Measurements from ENCODE around the gene GFRA3.
A peak's percentile ranks its signal among the peaks of the same experiment; 100 is the strongest.

The GFRA3 gene

GRCh38 chr5:138246334-138246733 lies 28.1 kb downstream of the GFRA3 start:
- H3K36me3 ChIP-seq (ENCODE audit: control insufficient read depth in 1 of 2, insufficient read depth in 2 of 2, low read length in 2 of 2), result no peaks in the 10 kb centered on the region
- H3K4me3 ChIP-seq (ENCODE audit: low read depth in 1 of 2, low read length in 2 of 2), result no peak overlapping the region
- no peak overlapping the region for H3K27ac ChIP-seq (ENCODE audit: low read length)

GRCh38 chr5:138245717-138246116 lies 28.7 kb downstream of the GFRA3 start:
- no peak overlapping the region for H3K4me3 ChIP-seq (ENCODE audit: low read depth in 1 of 2, low read length in 2 of 2)
- H3K27ac ChIP-seq (ENCODE audit: low read length), result no peak overlapping the region
- no peaks in the 10 kb centered on the region for H3K9me3 ChIP-seq (ENCODE audit: control insufficient read depth in 1 of 2, low read length in 2 of 2)
- H3K36me3 ChIP-seq (ENCODE audit: control insufficient read depth in 1 of 2, insufficient read depth in 2 of 2, low read length in 2 of 2), result no peaks in the 10 kb centered on the region
- peaks cover 0 to 16% of the 10 kb centered on the region in 2 donors for H3K4me1 ChIP-seq (ENCODE audit: control insufficient read depth in 1 of 2, insufficient read depth in 2 of 2, low read length in 2 of 2)
- H3K27me3 ChIP-seq (ENCODE audit: low read depth, low read length), result peaks cover 9% of the 10 kb centered on the region

More at GRCh38 chr5:138246334-138246733, 28.1 kb downstream of the GFRA3 start:
- H3K4me1 ChIP-seq (ENCODE audit: control insufficient read depth in 1 of 2, insufficient read depth in 2 of 2, low read length in 2 of 2), result peaks cover 0 to 11% of the 10 kb centered on the region in 2 donors
- H3K27me3 ChIP-seq (ENCODE audit: low read depth, low read length), result peaks cover 3% of the 10 kb centered on the region
- H3K9me3 ChIP-seq (ENCODE audit: control insufficient read depth in 1 of 2, low read length in 2 of 2), result no peaks in the 10 kb centered on the region

GRCh38 chr5:138243794-138244193 lies 30.6 kb downstream of the GFRA3 start:
- no peak overlapping the region for H3K27ac ChIP-seq (ENCODE audit: low read length)

GRCh38 chr5:138241688-138242571 lies 32.5 kb downstream of the GFRA3 start:
- Histone ChIP-seq H3K9me3 (ENCODE audit: control insufficient read depth in 1 of 2, low read length in 2 of 2) (no peaks in the 10 kb centered on the region), H3K4me3 (ENCODE audit: low read depth in 1 of 2, low read length in 2 of 2) (peak overlapping the region; percentile 51 to 71), H3K4me1 (ENCODE audit: control insufficient read depth in 1 of 2, insufficient read depth in 2 of 2, low read length in 2 of 2) (peaks cover 0 to 16% of the 10 kb centered on the region in 2 donors), H3K36me3 (ENCODE audit: control insufficient read depth in 1 of 2, insufficient read depth in 2 of 2, low read length in 2 of 2) (no peaks in the 10 kb centered on the region), H3K27me3 (ENCODE audit: low read depth, low read length) (peaks cover 11% of the 10 kb centered on the region), H3K27ac (ENCODE audit: low read length) (no peak overlapping the region)

More at GRCh38 chr5:138243794-138244193, 30.6 kb downstream of the GFRA3 start:
- H3K36me3 ChIP-seq (ENCODE audit: control insufficient read depth in 1 of 2, insufficient read depth in 2 of 2, low read length in 2 of 2), result no peaks in the 10 kb centered on the region
- peaks cover 0 to 16% of the 10 kb centered on the region in 2 donors for H3K4me1 ChIP-seq (ENCODE audit: control insufficient read depth in 1 of 2, insufficient read depth in 2 of 2, low read length in 2 of 2)
- peaks cover 11% of the 10 kb centered on the region for H3K27me3 ChIP-seq (ENCODE audit: low read depth, low read length)
- H3K4me3 ChIP-seq (ENCODE audit: low read depth in 1 of 2, low read length in 2 of 2), result no peak overlapping the region
- no peaks in the 10 kb centered on the region for H3K9me3 ChIP-seq (ENCODE audit: control insufficient read depth in 1 of 2, low read length in 2 of 2)

GRCh38 chr5:138240650-138241385 lies 33.6 kb downstream of the GFRA3 start:
- peaks cover 11% of the 10 kb centered on the region for H3K27me3 ChIP-seq (ENCODE audit: low read depth, low read length)

GRCh38 chr5:138238034-138238433 lies 36.4 kb downstream of the GFRA3 start:
- H3K4me1 ChIP-seq (ENCODE audit: control insufficient read depth in 1 of 2, insufficient read depth in 2 of 2, low read length in 2 of 2), result peaks cover 0 to 16% of the 10 kb centered on the region in 2 donors
- no peaks in the 10 kb centered on the region for H3K9me3 ChIP-seq (ENCODE audit: control insufficient read depth in 1 of 2, low read length in 2 of 2)
- H3K36me3 ChIP-seq (ENCODE audit: control insufficient read depth in 1 of 2, insufficient read depth in 2 of 2, low read length in 2 of 2), result no peaks in the 10 kb centered on the region
- no peak overlapping the region for H3K4me3 ChIP-seq (ENCODE audit: low read depth in 1 of 2, low read length in 2 of 2)
- H3K27ac ChIP-seq (ENCODE audit: low read length), result no peak overlapping the region
- H3K27me3 ChIP-seq (ENCODE audit: low read depth, low read length), result peaks cover 11% of the 10 kb centered on the region

More at GRCh38 chr5:138240650-138241385, 33.6 kb downstream of the GFRA3 start:
- no peaks in the 10 kb centered on the region for H3K36me3 ChIP-seq (ENCODE audit: control insufficient read depth in 1 of 2, insufficient read depth in 2 of 2, low read length in 2 of 2)
- H3K4me1 ChIP-seq (ENCODE audit: control insufficient read depth in 1 of 2, insufficient read depth in 2 of 2, low read length in 2 of 2), result peaks cover 0 to 16% of the 10 kb centered on the region in 2 donors
- H3K27ac ChIP-seq (ENCODE audit: low read length), result no peak overlapping the region
- no peaks in the 10 kb centered on the region for H3K9me3 ChIP-seq (ENCODE audit: control insufficient read depth in 1 of 2, low read length in 2 of 2)
- H3K4me3 ChIP-seq (ENCODE audit: low read depth in 1 of 2, low read length in 2 of 2), result no peak overlapping the region

GRCh38 chr5:138234651-138235050 lies 39.8 kb downstream of the GFRA3 start:
- H3K27me3 ChIP-seq (ENCODE audit: low read depth, low read length), result no peaks in the 10 kb centered on the region
- no peaks in the 10 kb centered on the region for H3K36me3 ChIP-seq (ENCODE audit: control insufficient read depth in 1 of 2, insufficient read depth in 2 of 2, low read length in 2 of 2)
- H3K4me1 ChIP-seq (ENCODE audit: control insufficient read depth in 1 of 2, insufficient read depth in 2 of 2, low read length in 2 of 2), result peaks cover 0 to 8% of the 10 kb centered on the region in 2 donors
- no peaks in the 10 kb centered on the region for H3K9me3 ChIP-seq (ENCODE audit: control insufficient read depth in 1 of 2, low read length in 2 of 2)
- H3K27ac ChIP-seq (ENCODE audit: low read length), result no peak overlapping the region
- no peak overlapping the region for H3K4me3 ChIP-seq (ENCODE audit: low read depth in 1 of 2, low read length in 2 of 2)

- H3K9me3 ChIP-seq (ENCODE audit: control insufficient read depth in 1 of 2, low read length in 2 of 2), result no peaks in the 10 kb centered on the region
- H3K27ac ChIP-seq (ENCODE audit: low read length), result no peak overlapping the region
- no peak overlapping the region for H3K4me3 ChIP-seq (ENCODE audit: low read depth in 1 of 2, low read length in 2 of 2)
- no peaks in the 10 kb centered on the region for H3K36me3 ChIP-seq (ENCODE audit: control insufficient read depth in 1 of 2, insufficient read depth in 2 of 2, low read length in 2 of 2)
- no peaks in the 10 kb centered on the region for H3K27me3 ChIP-seq (ENCODE audit: low read depth, low read length)
- peaks cover 0 to 8% of the 10 kb centered on the region in 2 donors for H3K4me1 ChIP-seq (ENCODE audit: control insufficient read depth in 1 of 2, insufficient read depth in 2 of 2, low read length in 2 of 2)
These were observed 41.1 kb downstream of the GFRA3 start for GRCh38 chr5:138233280-138233679.

GRCh38 chr5:138230981-138231589 lies 43.3 kb downstream of the GFRA3 start:
- H3K9me3 ChIP-seq (ENCODE audit: control insufficient read depth in 1 of 2, low read length in 2 of 2), result no peaks in the 10 kb centered on the region
- H3K4me1 ChIP-seq (ENCODE audit: control insufficient read depth in 1 of 2, insufficient read depth in 2 of 2, low read length in 2 of 2), result peaks cover 0 to 8% of the 10 kb centered on the region in 2 donors
- H3K27ac ChIP-seq (ENCODE audit: low read length), result no peak overlapping the region
- H3K4me3 ChIP-seq (ENCODE audit: low read depth in 1 of 2, low read length in 2 of 2), result no peak overlapping the region
- H3K27me3 ChIP-seq (ENCODE audit: low read depth, low read length), result no peaks in the 10 kb centered on the region
- H3K36me3 ChIP-seq (ENCODE audit: control insufficient read depth in 1 of 2, insufficient read depth in 2 of 2, low read length in 2 of 2), result no peaks in the 10 kb centered on the region

- no peak overlapping the region for H3K27ac ChIP-seq (ENCODE audit: low read length)
- H3K4me1 ChIP-seq (ENCODE audit: control insufficient read depth in 1 of 2, insufficient read depth in 2 of 2, low read length in 2 of 2), result peaks cover 0 to 8% of the 10 kb centered on the region in 2 donors
- H3K36me3 ChIP-seq (ENCODE audit: control insufficient read depth in 1 of 2, insufficient read depth in 2 of 2, low read length in 2 of 2), result no peaks in the 10 kb centered on the region
- no peaks in the 10 kb centered on the region for H3K9me3 ChIP-seq (ENCODE audit: control insufficient read depth in 1 of 2, low read length in 2 of 2)
- H3K4me3 ChIP-seq (ENCODE audit: low read depth in 1 of 2, low read length in 2 of 2), result no peak overlapping the region
- no peaks in the 10 kb centered on the region for H3K27me3 ChIP-seq (ENCODE audit: low read depth, low read length)
These were observed 44.2 kb downstream of the GFRA3 start for GRCh38 chr5:138230261-138230660.

GRCh38 chr5:138229387-138229786 lies 45.0 kb downstream of the GFRA3 start:
- no peaks in the 10 kb centered on the region for H3K27me3 ChIP-seq (ENCODE audit: low read depth, low read length)
- H3K4me3 ChIP-seq (ENCODE audit: low read depth in 1 of 2, low read length in 2 of 2), result no peak overlapping the region
- H3K4me1 ChIP-seq (ENCODE audit: control insufficient read depth in 1 of 2, insufficient read depth in 2 of 2, low read length in 2 of 2), result peaks cover 0 to 8% of the 10 kb centered on the region in 2 donors
- H3K36me3 ChIP-seq (ENCODE audit: control insufficient read depth in 1 of 2, insufficient read depth in 2 of 2, low read length in 2 of 2), result no peaks in the 10 kb centered on the region
- no peak overlapping the region for H3K27ac ChIP-seq (ENCODE audit: low read length)
- no peaks in the 10 kb centered on the region for H3K9me3 ChIP-seq (ENCODE audit: control insufficient read depth in 1 of 2, low read length in 2 of 2)
